GM12872 (cell line): Measurements from ENCODE around the gene UROC1.

Source experiments
- CTCF ChIP-seq: IDR thresholded peaks from 3 replicates; pipeline ENCODE4 v1.5.1; 2011; ENCODE audit warnings: low read depth, mild to moderate bottlenecking, low read length, moderate library complexity; ENCODE audit not compliant: insufficient read depth

UROC1 gene

DNA sequence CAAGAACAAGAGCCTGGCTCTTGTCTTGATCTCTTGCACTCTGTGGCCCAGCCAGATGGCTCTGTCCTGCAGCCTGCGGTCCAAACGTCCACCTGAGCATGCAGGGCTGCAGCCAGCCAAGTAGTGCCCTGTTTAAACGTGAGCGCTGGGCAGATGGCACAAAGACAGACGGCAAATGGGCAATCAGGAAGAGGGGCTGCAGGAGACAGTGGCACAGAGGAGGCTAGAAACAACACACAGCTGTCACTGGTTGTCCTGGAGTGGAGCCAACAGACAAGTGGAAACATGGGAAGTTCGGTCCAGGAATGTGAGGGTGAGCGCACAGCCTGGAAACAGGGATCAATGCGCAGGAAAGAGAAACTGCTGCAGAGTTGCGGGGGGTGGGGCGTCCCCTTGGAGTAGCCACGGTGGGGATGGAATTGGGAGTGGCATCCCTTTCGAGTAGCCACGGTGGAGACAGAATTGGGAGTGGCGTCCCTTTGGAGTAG is 31.2 kb downstream of the UROC1 start:
- no peak for TF ChIP-seq CTCF

- no peak for TF ChIP-seq CTCF
These were observed 31.6 kb downstream of the UROC1 start for GRCh38 chr3:126485956-126486355.

- TF ChIP-seq CTCF: no peak
These were observed 32.2 kb downstream of the UROC1 start for GRCh38 chr3:126485176-126485897.

DNA sequence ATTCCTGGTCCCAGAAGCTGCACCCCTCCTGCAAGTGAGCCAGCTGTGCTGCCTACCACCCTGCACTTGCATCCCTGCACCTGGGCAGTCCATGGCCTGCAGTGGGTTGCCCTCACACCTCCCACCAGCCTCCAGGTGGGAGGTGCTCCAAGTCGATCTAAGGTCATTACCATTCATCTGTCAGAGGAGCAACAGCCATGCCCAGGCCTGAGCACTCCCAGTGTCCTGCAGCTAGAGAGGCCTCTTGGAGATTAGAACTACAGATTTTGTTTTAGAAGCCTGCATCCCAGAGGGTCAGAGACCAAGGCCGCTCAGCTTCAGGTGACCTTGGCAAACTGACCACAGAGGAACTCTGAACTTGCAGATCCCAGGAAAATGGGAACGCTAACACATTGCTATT is 32.9 kb downstream of the UROC1 start:
- no peak for TF ChIP-seq CTCF

DNA sequence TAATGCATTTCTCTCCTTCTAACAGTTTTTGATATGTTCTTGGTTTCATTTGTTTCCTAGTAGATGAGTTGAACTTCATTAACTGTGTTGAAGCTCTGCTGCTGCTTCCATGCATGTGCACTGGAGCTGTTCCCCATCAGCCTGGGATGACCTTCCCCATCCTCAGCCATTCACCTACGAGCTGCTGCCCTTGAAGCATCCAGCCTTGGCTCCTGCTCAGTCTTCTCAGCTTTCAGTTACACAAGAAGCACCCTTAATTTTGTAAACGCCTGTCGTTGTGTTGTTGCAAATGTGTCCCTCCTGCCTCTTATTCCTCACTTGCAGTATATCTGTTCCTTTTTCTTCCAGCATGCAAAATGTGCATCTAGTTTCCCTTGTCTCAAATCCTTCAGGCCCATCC is 33.4 kb downstream of the UROC1 start:
- no peak for TF ChIP-seq CTCF

- no peak for TF ChIP-seq CTCF
These were observed 34.2 kb downstream of the UROC1 start for GRCh38 chr3:126483321-126483761.

GRCh38 chr3:126482503-126483255 is 34.9 kb downstream of the UROC1 start:
- no peak for TF ChIP-seq CTCF
